HCT116 (cell line): Measurements from ENCODE around the gene CCR2. TPM values are rescaled to one million over a fixed set of nuclear protein-coding genes. Genes with fewer than 3 reads are reported as not detected.
A peak's percentile ranks its signal among the peaks of the same experiment; 100 is the strongest.

ENCODE experiments used
- ATAC-seq: fragments of 200-7000 bp; cut with Tn5 transposase; 2 replicates; pipeline ENCODE4 v1.9.1; 2020; ENCODE audit warnings: mild to moderate bottlenecking, moderate library complexity
- BruUV-seq: library from RNA; stranded (reverse); fragments of 400-500 nt; replicated peaks from 2 replicates; lab custom pipeline; 2021; lab: Mats Ljungman, UMichigan
- CTCF ChIA-PET: fragments of 300-600 bp; sonication (Branson Sonifier 250); formaldehyde crosslinking; loops from one replicate; lab custom pipeline; 2021; ENCODE audit warnings: antibody characterized with exemption; lab: Charles Lee
- POLR2A ChIA-PET: fragments of 300-600, 350-600 bp; sonication (Branson Sonifier 250); formaldehyde crosslinking; loops from one replicate; lab custom pipeline; 2021; ENCODE audit warnings: antibody characterized with exemption; lab: Charles Lee
- RAD21 ChIA-PET, 2 experiments: fragments of 300-600 bp; sonication (Branson Sonifier 250); formaldehyde crosslinking; loops; one replicate each; lab custom pipeline; 2023; ENCODE audit warnings: low total read pairs in 2 of 2; ENCODE audit not compliant: uncharacterized antibody in 2 of 2, unreplicated experiment in 2 of 2, low non-redundant PET in 1 of 2; lab: Charles Lee
- DNase-seq: peaks from one replicate; pipeline ENCODE4 v3.0.0-alpha.2; 2010; ENCODE audit warnings: low read depth, low spot score
- H2AFZ ChIP-seq: fragments of 200-600 bp; shearing (Covaris generic), sonication (generic); 2 replicates; pipeline ENCODE4 v1.6.1; 2017; ENCODE audit warnings: low read depth, mixed run types, mixed read lengths, antibody characterized with exemption, low read length; ENCODE audit not compliant: poor library complexity, severe bottlenecking
- H3K27ac ChIP-seq: 2 replicates; pipeline ENCODE4 v1.5.1; 2012; ENCODE audit warnings: low read depth, low read length
- H3K27me3 ChIP-seq: fragments of 200-600 bp; sonication (generic); 2 replicates; pipeline ENCODE4 v1.6.1; 2016; ENCODE audit warnings: mixed run types, low read length, mixed read lengths; ENCODE audit not compliant: insufficient read depth
- H3K36me3 ChIP-seq, 2 experiments: fragments of 200-500 bp in 1 of 2; fragments of 200-600 bp in 1 of 2; sonication (Bioruptor generic) in 1 of 2; sonication (generic) in 1 of 2; 2 replicates each; pipeline versions ENCODE4 v1.5.1 to v1.6.1; 2014 to 2016; ENCODE audit warnings: low read length in 2 of 2, inconsistent platforms in 1 of 2, mixed read lengths in 1 of 2, mixed run types in 1 of 2; ENCODE audit not compliant: insufficient read depth in 2 of 2, control insufficient read depth in 1 of 2
- H3K4me1 ChIP-seq, 2 experiments: fragments of 200-600 bp in 1 of 2; sonication (generic) in 1 of 2; 2 replicates each; pipeline versions ENCODE4 v1.5.1 to v1.6.1; 2012 to 2017; ENCODE audit warnings: low read length in 2 of 2, inconsistent platforms in 1 of 2, mild to moderate bottlenecking in 1 of 2, mixed read lengths in 1 of 2, mixed run types in 1 of 2, moderate library complexity in 1 of 2; ENCODE audit not compliant: insufficient read depth in 2 of 2, control insufficient read depth in 1 of 2
- H3K4me2 ChIP-seq: fragments of 200-600 bp; sonication (generic); 2 replicates; pipeline ENCODE4 v1.6.1; 2017; ENCODE audit warnings: mixed run types, low read length, mixed read lengths
- H3K4me3 ChIP-seq, 2 experiments: fragments of 200-600 bp in 1 of 2; sonication (generic) in 1 of 2; replicated peaks in 1 of 2; 2 replicates each; pipeline ENCODE4 v1.5.1; 2011 to 2016; ENCODE audit warnings: low read length in 2 of 2, control low read depth in 1 of 2, low read depth in 1 of 2, mild to moderate bottlenecking in 1 of 2, mixed read lengths in 1 of 2, mixed run types in 1 of 2
- H3K79me2 ChIP-seq: fragments of 200-600 bp; sonication (generic); 2 replicates; pipeline ENCODE4 v1.6.1; 2017; ENCODE audit warnings: mild to moderate bottlenecking, mixed run types, low read length, moderate library complexity, mixed read lengths; ENCODE audit not compliant: insufficient read depth
- H3K9ac ChIP-seq: fragments of 200-600 bp; sonication (generic); 2 replicates; pipeline ENCODE4 v1.6.1; 2016; ENCODE audit warnings: low read length, mixed read lengths
- H3K9me2 ChIP-seq: fragments of 200-600 bp; sonication (generic), shearing (Covaris generic); 2 replicates; pipeline ENCODE4 v1.6.1; 2017; ENCODE audit warnings: mixed run types, mild to moderate bottlenecking, moderate library complexity; ENCODE audit not compliant: insufficient read depth
- H3K9me3 ChIP-seq, 2 experiments: fragments of 200-500 bp in 1 of 2; fragments of 200-600 bp in 1 of 2; sonication (Bioruptor generic) in 1 of 2; sonication (generic) in 1 of 2; 2 replicates each; pipeline ENCODE4 v1.6.1; 2014 to 2017; ENCODE audit warnings: low read length in 2 of 2, mixed read lengths in 2 of 2, inconsistent platforms in 1 of 2, low read depth in 1 of 2, mild to moderate bottlenecking in 1 of 2, mixed run types in 1 of 2, moderate library complexity in 1 of 2; ENCODE audit not compliant: control insufficient read depth in 1 of 2, insufficient read depth in 1 of 2
- H4K20me1 ChIP-seq: fragments of 200-600 bp; sonication (generic), shearing (Covaris generic); 2 replicates; pipeline ENCODE4 v1.6.1; 2017; ENCODE audit warnings: mixed run types, mild to moderate bottlenecking, moderate library complexity; ENCODE audit not compliant: insufficient read depth
- CBX3 ChIP-seq: IDR thresholded peaks from 2 replicates; pipeline ENCODE4 v1.6.1; 2012; ENCODE audit warnings: low read depth
- CEBPB ChIP-seq: IDR thresholded peaks from 2 replicates; pipeline ENCODE4 v1.6.1; 2012; ENCODE audit warnings: low read depth
- EGR1 ChIP-seq: IDR thresholded peaks from 2 replicates; pipeline ENCODE4 v1.6.1; 2012; ENCODE audit warnings: low read depth
- ELF1 ChIP-seq: IDR thresholded peaks from 2 replicates; pipeline ENCODE4 v1.6.1; 2012; ENCODE audit warnings: low read depth, borderline replicate concordance
- EZH2 ChIP-seq: fragments of 200-600 bp; sonication (generic); IDR thresholded peaks from 2 replicates; pipeline ENCODE4 v1.6.1; 2017; ENCODE audit warnings: antibody characterized with exemption, mixed run types
- EZH2phosphoT487 ChIP-seq: fragments of 200-600 bp; IDR thresholded peaks from 2 replicates; pipeline ENCODE4 v1.6.1; 2018; ENCODE audit warnings: antibody characterized with exemption, borderline replicate concordance
- SP1 ChIP-seq: IDR thresholded peaks from 2 replicates; pipeline ENCODE4 v1.6.1; 2012; ENCODE audit warnings: low read depth
- SRF ChIP-seq: IDR thresholded peaks from 2 replicates; pipeline ENCODE4 v1.6.1; 2012; ENCODE audit warnings: low read depth
- TCF7L2 ChIP-seq: IDR thresholded peaks from 2 replicates; pipeline ENCODE4 v1.7.0; 2011; ENCODE audit warnings: borderline replicate concordance, inconsistent platforms; ENCODE audit not compliant: insufficient read depth, insufficient read length; ENCODE audit errors: extremely low read depth
- YY1 ChIP-seq: IDR thresholded peaks from 2 replicates; pipeline ENCODE4 v1.6.1; 2011; ENCODE audit warnings: low read length, low read depth, moderate library complexity, mild to moderate bottlenecking; ENCODE audit not compliant: insufficient replicate concordance; ENCODE audit errors: extremely low read depth
- intact Hi-C: fragments of 100-400 bp; cut with micrococcal nuclease; formaldehyde crosslinking; loops from 2 replicates; pipeline ENCODE4 v1.10.0; 2022
- total RNA-seq: library from RNA; stranded (reverse); gene quantifications from one replicate; pipeline ENCODE4 v1.2.1, GENCODE V29; 2021; ENCODE audit not compliant: unreplicated experiment
- TF ChIP-seq, protein P1 (sequence below): IDR thresholded peaks from 2 replicates; pipeline ENCODE4 v1.6.1; 2012; ENCODE audit warnings: low read depth
- TF ChIP-seq, protein P2 (sequence below), 3 experiments: fragments of 200-600 bp in 1 of 3; sonication (generic) in 1 of 3; IDR thresholded peaks in 2 of 3; conservative IDR thresholded peaks in 1 of 3; 2 replicates each; pipeline ENCODE4 v1.5.1; 2012 to 2017; ENCODE audit warnings: low read depth in 2 of 3, low read length in 2 of 3, antibody characterized with exemption in 1 of 3, borderline replicate concordance in 1 of 3, control low read depth in 1 of 3, mild to moderate bottlenecking in 1 of 3, mixed read lengths in 1 of 3, mixed run types in 1 of 3, moderate library complexity in 1 of 3; ENCODE audit not compliant: insufficient read depth in 1 of 3
- TF ChIP-seq, protein P3 (sequence below): IDR thresholded peaks from 2 replicates; pipeline ENCODE4 v1.6.1; 2012

CCR2 gene
- total RNA-seq, 1 experiment from 2014 or later = not detected

DNA sequence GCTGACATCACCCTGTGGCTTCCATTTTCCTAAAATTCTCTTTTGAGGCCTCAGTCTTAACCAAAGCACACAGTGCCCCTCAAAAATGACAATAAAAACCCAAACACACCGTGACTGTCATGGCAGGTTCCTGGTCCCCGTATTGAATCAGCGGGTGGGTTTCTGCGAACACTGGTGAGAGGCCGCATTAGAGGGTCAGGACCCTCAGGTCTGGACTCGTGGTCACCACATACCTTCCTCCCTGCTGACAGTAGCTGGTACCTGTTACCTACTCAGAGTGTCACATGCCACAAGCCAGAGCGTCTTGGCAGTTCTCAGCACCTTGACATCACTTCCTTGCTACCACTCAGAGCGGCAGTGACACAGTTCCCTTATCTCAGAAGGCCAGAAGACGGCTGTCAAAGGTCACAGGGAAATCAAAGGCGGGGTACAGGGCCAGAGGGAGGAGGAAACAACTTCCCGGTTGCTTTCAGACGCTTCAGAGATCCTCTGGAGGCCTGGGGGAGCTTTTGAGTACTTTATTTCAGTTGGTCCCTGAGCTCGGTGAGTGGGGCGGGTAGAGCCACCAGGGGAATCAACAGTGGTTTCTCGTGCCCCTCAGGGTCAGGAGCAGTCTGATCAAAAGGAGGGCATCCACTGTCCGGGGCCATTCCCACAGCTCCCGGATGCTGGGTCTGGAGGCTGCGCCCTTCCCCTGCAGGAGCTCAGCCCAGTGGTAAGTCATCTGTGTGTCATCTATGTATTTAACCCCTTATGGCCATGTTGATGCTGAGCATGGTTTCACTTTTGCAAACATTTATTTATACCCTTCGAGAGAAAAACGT is 53.1 kb downstream of the CCR2 start, which contains the start of the genes CCR5AS and CCRL2:
CCR5AS (minus strand) TSS at position 279 of the 824 bp plus-strand sequence.
CCRL2 (plus strand) TSS at position 472 of the 824 bp plus-strand sequence. CDS start 821 bp downstream, outside the sequence.
- BruUV-seq = no TSS peak
- H3K27ac ChIP-seq = no peak within 1 kb of the TSS
- ATAC-seq (peak; percentile 70), DNase-seq (no peak)
- H3K36me3 ChIP-seq = no peaks in the 10 kb centered on the region
- no peak within 1 kb of the TSS for H3K4me3 ChIP-seq
- ChIA-PET RAD21 (no interaction called here), CTCF (interaction anchor here (1.1 kb wide), 1 partner anchor 29 kb away, joined by 4 read pairs; no protein-coding TSS in a partner anchor), POLR2A (no interaction called here)
- intact Hi-C loops = no loop called here
- peak within 1 kb of the TSS; percentile 48 for H3K4me2 ChIP-seq
- H3K9ac ChIP-seq = no peak within 1 kb of the TSS
- H4K20me1 ChIP-seq = no peaks in the 10 kb centered on the region
- peak; percentile 8 for TF ChIP-seq TCF7L2
- TF ChIP-seq EZH2 = no peak
- H3K9me2 ChIP-seq = no peaks in the 10 kb centered on the region
- H3K79me2 ChIP-seq = no peaks in the 10 kb centered on the region
- peaks cover 0 to 10% of the 10 kb centered on the region in 2 experiments; a peak in 1 of 4 replicates for H3K4me1 ChIP-seq
- H3K9me3 ChIP-seq = no peaks in the 10 kb centered on the region
- no peaks in the 10 kb centered on the region for H3K27me3 ChIP-seq
- H2AFZ ChIP-seq = no peak within 1 kb of the TSS

DNA sequence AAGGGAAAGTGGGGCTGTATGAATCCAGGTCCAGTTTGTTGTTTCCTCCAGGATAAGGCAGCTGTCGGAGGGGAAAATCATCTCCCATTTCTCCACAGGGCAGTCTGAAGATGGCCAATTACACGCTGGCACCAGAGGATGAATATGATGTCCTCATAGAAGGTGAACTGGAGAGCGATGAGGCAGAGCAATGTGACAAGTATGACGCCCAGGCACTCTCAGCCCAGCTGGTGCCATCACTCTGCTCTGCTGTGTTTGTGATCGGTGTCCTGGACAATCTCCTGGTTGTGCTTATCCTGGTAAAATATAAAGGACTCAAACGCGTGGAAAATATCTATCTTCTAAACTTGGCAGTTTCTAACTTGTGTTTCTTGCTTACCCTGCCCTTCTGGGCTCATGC is 54.1 kb downstream of the CCR2 start:
- no peaks in the 10 kb centered on the region for H3K27me3 ChIP-seq
- ChIA-PET POLR2A (no interaction called here), CTCF (no interaction called here), RAD21 (no interaction called here)
- H3K9ac ChIP-seq = no peak overlapping the region
- no peak overlapping the region for H3K4me2 ChIP-seq
- H3K4me1 ChIP-seq = peaks cover 0 to 10% of the 10 kb centered on the region in 2 experiments; a peak in 1 of 4 replicates
- no peaks in the 10 kb centered on the region for H3K36me3 ChIP-seq
- DNase-seq (no peak), ATAC-seq (no peak)
- H4K20me1 ChIP-seq = no peaks in the 10 kb centered on the region
- no peak overlapping the region for H3K4me3 ChIP-seq
- H2AFZ ChIP-seq = no peak overlapping the region
- no peaks in the 10 kb centered on the region for H3K9me2 ChIP-seq
- BruUV-seq = no TSS peak
- H3K9me3 ChIP-seq = no peaks in the 10 kb centered on the region
- no peak overlapping the region for H3K27ac ChIP-seq
- intact Hi-C loops = no loop called here
- H3K79me2 ChIP-seq = no peaks in the 10 kb centered on the region
- TF ChIP-seq EZH2phosphoT487 (no peak), YY1 (no peak), CBX3 (no peak), EGR1 (no peak), EZH2 (no peak), CEBPB (no peak), SP1 (no peak), ELF1 (no peak), SRF (no peak)
- TF ChIP-seq, protein P1, sequence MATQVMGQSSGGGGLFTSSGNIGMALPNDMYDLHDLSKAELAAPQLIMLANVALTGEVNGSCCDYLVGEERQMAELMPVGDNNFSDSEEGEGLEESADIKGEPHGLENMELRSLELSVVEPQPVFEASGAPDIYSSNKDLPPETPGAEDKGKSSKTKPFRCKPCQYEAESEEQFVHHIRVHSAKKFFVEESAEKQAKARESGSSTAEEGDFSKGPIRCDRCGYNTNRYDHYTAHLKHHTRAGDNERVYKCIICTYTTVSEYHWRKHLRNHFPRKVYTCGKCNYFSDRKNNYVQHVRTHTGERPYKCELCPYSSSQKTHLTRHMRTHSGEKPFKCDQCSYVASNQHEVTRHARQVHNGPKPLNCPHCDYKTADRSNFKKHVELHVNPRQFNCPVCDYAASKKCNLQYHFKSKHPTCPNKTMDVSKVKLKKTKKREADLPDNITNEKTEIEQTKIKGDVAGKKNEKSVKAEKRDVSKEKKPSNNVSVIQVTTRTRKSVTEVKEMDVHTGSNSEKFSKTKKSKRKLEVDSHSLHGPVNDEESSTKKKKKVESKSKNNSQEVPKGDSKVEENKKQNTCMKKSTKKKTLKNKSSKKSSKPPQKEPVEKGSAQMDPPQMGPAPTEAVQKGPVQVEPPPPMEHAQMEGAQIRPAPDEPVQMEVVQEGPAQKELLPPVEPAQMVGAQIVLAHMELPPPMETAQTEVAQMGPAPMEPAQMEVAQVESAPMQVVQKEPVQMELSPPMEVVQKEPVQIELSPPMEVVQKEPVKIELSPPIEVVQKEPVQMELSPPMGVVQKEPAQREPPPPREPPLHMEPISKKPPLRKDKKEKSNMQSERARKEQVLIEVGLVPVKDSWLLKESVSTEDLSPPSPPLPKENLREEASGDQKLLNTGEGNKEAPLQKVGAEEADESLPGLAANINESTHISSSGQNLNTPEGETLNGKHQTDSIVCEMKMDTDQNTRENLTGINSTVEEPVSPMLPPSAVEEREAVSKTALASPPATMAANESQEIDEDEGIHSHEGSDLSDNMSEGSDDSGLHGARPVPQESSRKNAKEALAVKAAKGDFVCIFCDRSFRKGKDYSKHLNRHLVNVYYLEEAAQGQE = no peak
- TF ChIP-seq, protein P2, sequence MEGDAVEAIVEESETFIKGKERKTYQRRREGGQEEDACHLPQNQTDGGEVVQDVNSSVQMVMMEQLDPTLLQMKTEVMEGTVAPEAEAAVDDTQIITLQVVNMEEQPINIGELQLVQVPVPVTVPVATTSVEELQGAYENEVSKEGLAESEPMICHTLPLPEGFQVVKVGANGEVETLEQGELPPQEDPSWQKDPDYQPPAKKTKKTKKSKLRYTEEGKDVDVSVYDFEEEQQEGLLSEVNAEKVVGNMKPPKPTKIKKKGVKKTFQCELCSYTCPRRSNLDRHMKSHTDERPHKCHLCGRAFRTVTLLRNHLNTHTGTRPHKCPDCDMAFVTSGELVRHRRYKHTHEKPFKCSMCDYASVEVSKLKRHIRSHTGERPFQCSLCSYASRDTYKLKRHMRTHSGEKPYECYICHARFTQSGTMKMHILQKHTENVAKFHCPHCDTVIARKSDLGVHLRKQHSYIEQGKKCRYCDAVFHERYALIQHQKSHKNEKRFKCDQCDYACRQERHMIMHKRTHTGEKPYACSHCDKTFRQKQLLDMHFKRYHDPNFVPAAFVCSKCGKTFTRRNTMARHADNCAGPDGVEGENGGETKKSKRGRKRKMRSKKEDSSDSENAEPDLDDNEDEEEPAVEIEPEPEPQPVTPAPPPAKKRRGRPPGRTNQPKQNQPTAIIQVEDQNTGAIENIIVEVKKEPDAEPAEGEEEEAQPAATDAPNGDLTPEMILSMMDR (IDR thresholded peaks at IDR 0.05 in 2 of 3, conservative IDR thresholded peaks at IDR 0.05 in 1 of 3; ENCODE audit: borderline replicate concordance in 1 of 3, insufficient read depth in 1 of 3, low read depth in 2 of 3, low read length in 2 of 3) = no peak
- TF ChIP-seq, protein P3, sequence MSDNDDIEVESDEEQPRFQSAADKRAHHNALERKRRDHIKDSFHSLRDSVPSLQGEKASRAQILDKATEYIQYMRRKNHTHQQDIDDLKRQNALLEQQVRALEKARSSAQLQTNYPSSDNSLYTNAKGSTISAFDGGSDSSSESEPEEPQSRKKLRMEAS = no peak
